KOPT-K1 (cell line): ENCODE data around the gene EHBP1.
A peak's percentile ranks its signal among the peaks of the same experiment; 100 is the strongest.

Source experiments
- H3K27ac ChIP-seq: fragments of 200-600 bp; sonication (generic); 2 replicates; pipeline ENCODE4 v1.5.1; 2016; ENCODE audit warnings: antibody characterized with exemption, mild to moderate bottlenecking, low read depth, low read length; ENCODE audit not compliant: poor library complexity, severe bottlenecking
- H3K36me3 ChIP-seq: fragments of 200-600 bp; sonication (generic); 2 replicates; pipeline ENCODE4 v1.5.1; 2017; ENCODE audit warnings: antibody characterized with exemption, mild to moderate bottlenecking, low read length, moderate library complexity; ENCODE audit not compliant: insufficient read depth
- H3K9me3 ChIP-seq: fragments of 200-600 bp; sonication (generic); 2 replicates; pipeline ENCODE4 v1.5.1; 2017; ENCODE audit warnings: antibody characterized with exemption, low read length, mild to moderate bottlenecking; ENCODE audit not compliant: insufficient read depth, poor library complexity, severe bottlenecking

EHBP1 gene

DNA sequence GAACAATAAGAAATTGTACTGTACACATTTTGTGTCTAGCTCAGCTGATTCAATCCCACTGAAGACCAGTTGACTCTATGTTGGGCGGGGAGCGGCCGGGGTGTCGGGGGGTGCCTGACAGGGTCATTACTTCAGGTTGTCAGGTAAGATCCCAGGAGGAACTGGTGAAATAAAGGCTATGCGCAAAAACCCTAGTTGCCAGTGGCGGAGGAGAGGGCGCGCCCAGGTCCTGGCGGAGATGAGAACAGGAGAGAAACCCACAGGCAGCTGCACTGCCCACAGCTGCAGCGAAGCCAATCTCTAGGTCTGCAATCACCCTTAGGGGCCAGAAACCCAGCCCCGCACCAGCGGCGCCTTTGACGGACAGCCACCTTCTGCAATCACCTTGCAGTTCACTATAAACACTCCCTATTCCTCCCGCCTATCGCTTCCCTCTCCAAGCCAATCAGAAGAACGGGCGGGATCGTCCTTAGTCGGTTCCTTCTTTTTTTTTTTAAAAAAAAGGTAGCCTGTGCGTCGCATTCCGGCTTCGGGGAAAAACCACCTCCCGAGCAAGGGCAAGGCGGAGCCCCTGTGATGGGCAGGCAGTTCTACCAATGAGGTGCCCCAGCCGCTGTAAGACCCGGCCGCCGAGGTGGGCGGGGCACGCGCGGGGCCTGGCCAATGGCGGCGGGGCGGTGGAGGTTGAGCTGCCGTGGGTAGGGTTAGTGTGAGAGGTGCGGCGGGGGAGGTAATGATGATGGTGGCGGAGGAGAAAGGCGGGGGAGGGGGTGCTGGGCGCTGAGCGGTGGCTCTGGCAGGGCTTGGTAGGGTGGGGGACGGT is at the start of gene EHBP1:
Gene EHBP1, plus strand, starts transcription at position 707 of the 823 bp plus-strand sequence. CDS start 1,479 bp downstream, outside the sequence.
- Histone ChIP-seq H3K27ac (peak within 1 kb of the TSS; percentile 62), H3K36me3 (peaks cover 6% of the 10 kb centered on the region; the same call in 1 of the 2 replicates), H3K9me3 (no peaks in the 10 kb centered on the region)

DNA sequence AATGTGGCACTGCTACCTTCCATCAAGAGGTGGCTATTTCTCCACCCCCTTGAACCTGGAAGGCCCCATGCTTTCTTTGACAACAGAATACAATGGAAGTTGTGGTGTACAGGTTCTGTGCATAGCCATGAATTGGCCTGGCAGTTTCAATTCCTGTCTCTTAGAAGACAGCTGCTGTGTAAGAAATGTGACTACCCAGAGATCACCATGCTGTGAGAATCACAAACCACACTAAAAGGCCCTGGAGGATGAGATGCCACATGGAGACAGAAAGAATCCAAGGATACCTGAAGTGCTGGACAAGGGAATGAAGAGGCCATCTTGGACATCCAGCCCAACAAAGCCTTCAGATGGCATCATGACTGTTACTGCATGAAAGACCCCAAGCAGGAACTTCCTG is 47.7 kb upstream of the EHBP1 start:
- no peaks in the 10 kb centered on the region for H3K36me3 ChIP-seq
- no peaks in the 10 kb centered on the region for H3K9me3 ChIP-seq
- H3K27ac ChIP-seq = no peak overlapping the region

DNA sequence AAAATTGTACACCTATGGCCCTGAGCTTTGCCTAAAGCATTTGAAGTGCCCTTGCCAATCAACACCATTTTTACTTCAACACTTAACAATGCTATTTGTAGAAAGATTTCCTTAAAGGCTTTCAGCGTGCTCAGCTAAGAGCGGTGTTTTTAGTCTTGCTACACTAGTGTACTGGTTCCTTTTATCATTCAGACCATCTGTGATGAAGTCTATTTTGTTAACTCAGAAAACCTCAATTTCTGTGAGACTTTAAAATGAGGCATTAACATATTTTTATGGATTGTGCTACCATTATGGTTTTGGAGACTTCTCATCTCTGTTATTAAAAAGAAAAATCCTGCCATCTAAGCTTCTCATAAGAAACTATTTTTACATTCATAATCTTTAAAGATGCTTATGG is 46.6 kb upstream of the EHBP1 start:
- Histone ChIP-seq H3K36me3 (no peaks in the 10 kb centered on the region), H3K27ac (no peak overlapping the region), H3K9me3 (no peaks in the 10 kb centered on the region)

GRCh38 chr2:62660087-62660486 is 45.4 kb upstream of the EHBP1 start:
- no peaks in the 10 kb centered on the region for H3K9me3 ChIP-seq
- H3K27ac ChIP-seq = no peak overlapping the region
- no peaks in the 10 kb centered on the region for H3K36me3 ChIP-seq

DNA sequence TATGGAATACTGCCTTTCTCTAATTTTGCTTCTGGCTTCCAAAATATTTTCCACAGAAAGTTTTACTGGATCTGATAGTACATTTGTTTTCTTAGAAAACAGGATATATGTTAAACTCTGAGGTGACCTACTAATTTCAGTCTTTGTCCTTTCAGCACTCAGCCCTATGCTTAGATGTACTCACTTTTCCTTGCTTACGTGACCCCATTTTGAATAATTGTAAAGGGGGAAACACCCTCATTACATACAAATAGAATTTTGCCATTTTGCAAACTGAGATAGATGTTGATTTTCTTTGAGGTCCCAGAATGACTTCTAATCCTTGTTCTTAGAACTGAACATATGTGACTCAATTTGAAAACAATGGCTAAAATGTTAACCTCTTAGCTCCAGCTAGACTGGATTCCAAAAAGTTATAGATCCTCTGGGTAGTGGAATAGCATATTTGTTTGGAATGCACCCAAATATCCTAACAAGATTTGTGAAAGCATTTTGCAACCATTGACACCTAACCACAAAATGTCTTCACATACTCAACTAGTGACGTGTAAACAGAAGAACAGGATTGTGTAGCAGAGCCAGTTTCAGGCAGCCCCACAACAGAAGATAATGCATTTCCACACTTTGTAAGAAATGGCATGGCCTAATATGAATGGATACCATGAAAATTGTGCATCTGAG is 44.8 kb upstream of the EHBP1 start:
- no peaks in the 10 kb centered on the region for H3K36me3 ChIP-seq
- no peak overlapping the region for H3K27ac ChIP-seq
- no peaks in the 10 kb centered on the region for H3K9me3 ChIP-seq

DNA sequence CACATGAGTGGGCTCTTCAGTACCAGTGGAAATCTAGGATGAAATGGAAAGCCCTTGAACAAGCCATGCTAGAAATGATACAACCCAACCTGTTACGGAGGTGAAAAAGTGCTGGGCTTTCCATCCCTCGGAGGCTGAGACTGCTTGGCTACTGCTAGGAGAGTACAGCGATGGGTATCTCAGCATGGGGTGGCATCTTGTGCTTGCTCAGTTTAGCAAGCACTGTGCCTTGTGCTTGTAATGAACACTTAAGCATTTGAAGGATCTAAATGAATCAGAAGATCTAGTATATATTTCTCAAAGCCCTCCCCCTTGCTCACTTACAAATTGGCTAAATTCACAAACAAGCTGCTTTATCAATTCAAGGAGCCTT is 44.3 kb upstream of the EHBP1 start:
- no peaks in the 10 kb centered on the region for H3K36me3 ChIP-seq
- H3K27ac ChIP-seq = no peak overlapping the region
- H3K9me3 ChIP-seq = no peaks in the 10 kb centered on the region

DNA sequence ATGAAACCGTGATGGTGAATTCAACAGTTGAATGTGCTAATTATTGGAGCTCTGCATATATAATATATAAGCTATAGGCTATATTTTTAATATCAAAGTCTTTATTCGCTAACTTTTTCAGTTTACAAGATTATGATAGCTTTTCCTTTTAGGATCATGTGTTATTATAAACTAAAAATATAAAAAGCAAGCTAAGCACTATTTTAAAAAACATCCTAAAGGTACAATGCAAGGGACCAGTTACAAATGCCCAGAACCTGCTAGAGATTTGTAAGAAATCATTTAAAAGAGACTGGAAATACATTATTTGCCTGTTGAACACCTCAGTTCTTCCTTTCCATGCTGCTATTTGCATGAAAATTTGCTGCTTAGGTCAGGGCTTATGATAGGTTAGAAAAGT is 43.4 kb upstream of the EHBP1 start:
- Histone ChIP-seq H3K36me3 (no peaks in the 10 kb centered on the region), H3K27ac (no peak overlapping the region), H3K9me3 (no peaks in the 10 kb centered on the region)

DNA sequence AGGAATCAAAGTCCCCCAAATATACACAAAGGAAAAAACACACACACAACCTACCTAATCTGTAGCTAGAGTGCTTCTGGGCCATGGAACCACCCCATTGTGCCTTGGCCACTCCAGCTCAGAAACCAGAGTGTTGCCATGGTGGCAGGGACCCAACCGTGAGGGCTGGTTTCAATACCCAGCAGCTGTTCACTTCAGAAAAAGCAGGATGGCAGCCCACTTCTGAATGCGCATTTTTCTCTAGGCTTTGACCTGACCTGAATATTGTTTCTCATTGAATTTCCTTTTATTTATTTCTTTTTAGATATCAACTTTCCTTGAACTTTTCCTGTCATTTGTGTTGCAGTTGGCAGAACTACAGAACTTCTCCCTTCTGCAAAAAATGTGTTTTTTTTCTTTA is 43.0 kb upstream of the EHBP1 start:
- no peaks in the 10 kb centered on the region for H3K9me3 ChIP-seq
- H3K36me3 ChIP-seq = no peaks in the 10 kb centered on the region
- no peak overlapping the region for H3K27ac ChIP-seq

DNA sequence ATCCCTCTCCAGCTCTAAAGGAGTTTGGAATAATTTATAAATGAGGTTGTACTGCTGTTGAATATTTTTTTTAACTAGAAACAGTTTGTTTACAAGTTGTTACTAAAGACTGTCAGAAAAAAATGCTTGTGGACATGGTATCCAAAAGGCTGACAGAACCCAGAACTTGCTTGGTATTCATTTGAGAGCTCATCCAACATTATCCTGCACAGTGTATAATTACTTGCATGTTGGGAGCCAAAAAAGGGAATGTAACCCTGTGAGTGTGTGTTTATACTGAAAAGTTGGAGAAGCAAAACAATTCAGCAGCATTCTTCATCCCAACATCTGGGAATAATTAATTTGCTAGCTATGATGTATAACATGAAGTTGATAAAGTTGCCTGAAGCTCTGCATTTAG is 42.1 kb upstream of the EHBP1 start:
- Histone ChIP-seq H3K36me3 (no peaks in the 10 kb centered on the region), H3K9me3 (no peaks in the 10 kb centered on the region), H3K27ac (no peak overlapping the region)

GRCh38 chr2:62663920-62664795 is 41.4 kb upstream of the EHBP1 start:
- Histone ChIP-seq H3K36me3 (no peaks in the 10 kb centered on the region), H3K9me3 (no peaks in the 10 kb centered on the region), H3K27ac (no peak overlapping the region)

GRCh38 chr2:62665446-62665845 is 40.1 kb upstream of the EHBP1 start:
- H3K36me3 ChIP-seq = no peaks in the 10 kb centered on the region
- no peaks in the 10 kb centered on the region for H3K9me3 ChIP-seq
- no peak overlapping the region for H3K27ac ChIP-seq

DNA sequence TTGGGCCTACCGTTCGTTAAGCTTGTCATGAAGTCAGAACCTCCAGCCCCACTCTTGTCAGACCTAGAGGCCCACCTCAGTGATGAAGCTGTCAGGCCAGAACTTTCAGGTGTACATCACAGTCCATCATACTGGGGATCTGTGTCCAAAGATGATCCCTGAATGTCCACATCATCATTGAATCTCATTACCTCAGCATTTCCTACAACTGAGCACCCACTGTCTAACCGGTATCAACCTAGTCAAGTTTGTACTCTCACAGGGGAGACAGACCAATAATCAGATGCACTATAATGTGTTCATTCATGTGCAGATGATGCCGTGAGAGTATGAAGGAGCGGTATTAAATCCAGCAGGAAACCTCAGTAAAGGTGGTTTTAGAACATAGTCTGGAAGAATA is 36.3 kb upstream of the EHBP1 start:
- no peak overlapping the region for H3K27ac ChIP-seq
- no peaks in the 10 kb centered on the region for H3K9me3 ChIP-seq
- H3K36me3 ChIP-seq = no peaks in the 10 kb centered on the region

GRCh38 chr2:62672601-62673000 is 32.9 kb upstream of the EHBP1 start:
- H3K36me3 ChIP-seq = no peaks in the 10 kb centered on the region
- no peak overlapping the region for H3K27ac ChIP-seq
- no peaks in the 10 kb centered on the region for H3K9me3 ChIP-seq

- Histone ChIP-seq H3K9me3 (no peaks in the 10 kb centered on the region), H3K36me3 (no peaks in the 10 kb centered on the region), H3K27ac (no peak overlapping the region)
Measured at GRCh38 chr2:62675062-62675461, 30.5 kb upstream of the EHBP1 start.

- Histone ChIP-seq H3K27ac (no peak overlapping the region), H3K9me3 (no peaks in the 10 kb centered on the region), H3K36me3 (no peaks in the 10 kb centered on the region)
Measured at GRCh38 chr2:62685256-62685655, 20.3 kb upstream of the EHBP1 start.
